HG03039 (cell line): ENCODE measurements around the gene LYL1.

Experiments
- ATAC-seq: cut with Tn5 transposase; IDR thresholded peaks from one replicate; pipeline ENCODE4 v1.9.1; 2021; ENCODE audit warnings: mild to moderate bottlenecking, moderate library complexity; ENCODE audit not compliant: unreplicated experiment

LYL1 gene

GRCh38 chr19:13130886-13131490, 28.3 kb upstream of the LYL1 start:
- ATAC-seq = no peak

DNA sequence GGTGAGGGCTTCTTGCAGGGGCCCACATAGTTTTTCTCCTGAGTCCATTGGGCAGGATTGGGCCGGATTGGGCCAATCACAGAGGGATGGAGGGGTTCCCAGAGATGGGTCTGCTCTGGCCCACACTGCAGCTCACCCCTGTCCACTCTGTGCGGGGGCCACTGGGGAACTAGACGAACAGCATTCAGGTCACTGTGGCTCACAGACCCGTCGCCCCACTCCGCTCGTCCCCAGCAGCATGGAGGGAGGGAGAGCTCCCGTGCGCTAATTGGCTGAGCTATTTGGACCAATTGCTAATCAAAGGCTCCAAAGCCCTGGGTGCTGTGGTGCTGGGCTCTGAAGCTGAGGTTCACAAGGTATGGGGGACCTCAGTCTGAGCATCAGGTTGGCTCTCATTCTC, 26.7 kb upstream of the LYL1 start:
- ATAC-seq = no peak

DNA sequence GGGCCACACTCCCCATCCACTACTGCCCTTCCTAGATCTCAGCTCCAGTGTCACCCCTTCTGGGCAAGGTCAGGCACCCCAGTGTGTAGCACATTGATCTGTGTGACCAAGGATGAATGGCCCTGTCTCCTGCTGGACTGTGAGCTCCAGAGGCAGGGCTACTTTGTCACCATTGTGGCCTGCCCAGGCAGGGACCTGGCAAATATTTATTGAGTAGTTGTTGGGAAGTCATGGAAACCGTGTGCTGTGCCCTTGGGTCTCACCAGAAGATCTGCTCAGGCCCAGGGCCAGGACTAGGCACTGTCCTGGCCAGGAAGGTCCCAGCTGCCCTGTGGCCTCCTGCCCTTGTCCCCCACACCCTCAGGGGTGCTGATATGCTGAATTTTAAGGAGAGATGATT, 25.9 kb upstream of the LYL1 start:
- no peak for ATAC-seq

DNA sequence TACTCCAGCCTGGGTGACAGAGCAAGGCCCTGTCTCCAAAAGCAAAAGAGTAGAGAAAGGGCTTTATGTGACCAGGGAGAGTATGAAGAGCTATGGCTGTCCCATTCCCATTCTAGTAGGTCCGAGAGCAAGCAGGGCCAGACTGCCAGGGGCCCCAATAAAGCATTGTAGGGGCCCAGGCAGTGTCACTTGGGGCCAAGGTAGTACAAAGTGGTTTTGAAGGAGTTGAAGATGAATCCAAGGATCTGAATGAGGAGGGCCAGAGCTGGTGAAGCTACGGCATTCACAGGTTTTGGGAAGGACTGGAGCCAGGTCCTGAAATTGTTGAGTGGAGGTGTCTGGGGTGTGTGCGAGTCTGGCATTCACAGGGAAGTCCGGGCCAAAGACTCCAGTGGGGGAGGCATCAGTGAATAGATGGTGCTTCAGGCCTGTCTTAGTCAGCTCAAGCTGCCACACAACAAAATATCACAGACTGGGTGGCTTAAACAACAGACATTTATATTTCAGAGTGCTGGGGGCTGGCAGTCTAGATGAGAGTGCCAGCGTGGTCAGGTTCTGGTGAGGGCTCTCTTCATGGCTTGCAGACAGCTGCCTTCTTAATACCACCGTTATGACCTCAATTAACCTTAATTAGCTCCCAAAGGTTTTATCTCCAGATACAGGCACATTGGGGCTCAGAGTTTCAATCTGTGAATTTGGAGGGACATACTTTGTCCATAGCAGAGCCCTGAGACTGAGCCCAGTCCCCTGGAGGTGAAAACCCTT, 25.3 kb upstream of the LYL1 start:
- no peak for ATAC-seq

GRCh38 chr19:13127051-13127450, 24.4 kb upstream of the LYL1 start:
- no peak for ATAC-seq

DNA sequence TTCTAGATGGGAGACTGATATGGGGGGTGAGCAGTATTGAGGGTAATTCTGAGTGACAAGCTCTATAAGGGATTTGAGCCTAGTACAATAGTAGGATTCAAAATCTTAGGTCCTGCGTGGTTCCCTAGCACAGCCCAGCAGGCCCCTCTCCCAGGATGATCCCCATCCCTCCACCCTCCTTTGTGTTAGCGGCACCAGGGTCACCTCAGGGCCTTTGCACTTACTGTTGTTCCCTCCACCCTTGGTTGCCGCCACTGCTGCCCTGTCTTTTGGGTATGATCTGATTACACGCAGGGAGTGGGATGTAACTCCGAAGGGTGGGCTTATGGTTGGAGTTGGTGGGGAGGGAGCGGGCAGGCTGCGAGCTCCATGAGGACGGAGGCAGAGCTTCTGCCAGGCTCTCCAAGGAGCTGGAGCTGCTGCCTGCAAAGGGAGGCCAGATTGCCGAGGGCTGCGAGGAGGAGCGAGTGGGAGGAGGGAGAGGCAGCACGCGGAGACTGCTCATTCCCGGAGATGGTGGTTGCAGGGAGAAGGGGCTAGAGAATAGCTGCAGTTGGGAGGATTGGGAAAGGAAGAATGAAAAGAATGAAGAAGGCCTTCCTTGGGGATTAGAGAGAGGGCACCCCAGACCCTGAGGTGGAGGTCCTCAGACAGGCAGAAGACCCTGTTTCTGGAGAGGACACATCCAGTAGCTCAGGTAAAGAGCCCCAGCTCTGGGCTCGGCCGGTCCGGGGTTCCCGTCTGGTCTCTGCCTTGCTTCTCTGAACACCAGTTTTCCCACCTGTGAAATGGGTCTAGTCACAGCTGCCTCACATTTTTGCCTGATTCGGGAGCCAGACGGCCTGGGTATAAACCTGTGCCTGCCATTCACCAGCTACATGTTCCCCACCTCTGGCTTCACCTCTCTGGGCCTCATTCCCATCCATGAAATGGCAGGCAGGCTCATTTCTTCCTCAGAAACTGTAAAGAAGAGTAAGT, 20.6 kb upstream of the LYL1 start:
- ATAC-seq = no peak

- no peak for ATAC-seq
Measured at GRCh38 chr19:13122275-13122878, 19.7 kb upstream of the LYL1 start.

DNA sequence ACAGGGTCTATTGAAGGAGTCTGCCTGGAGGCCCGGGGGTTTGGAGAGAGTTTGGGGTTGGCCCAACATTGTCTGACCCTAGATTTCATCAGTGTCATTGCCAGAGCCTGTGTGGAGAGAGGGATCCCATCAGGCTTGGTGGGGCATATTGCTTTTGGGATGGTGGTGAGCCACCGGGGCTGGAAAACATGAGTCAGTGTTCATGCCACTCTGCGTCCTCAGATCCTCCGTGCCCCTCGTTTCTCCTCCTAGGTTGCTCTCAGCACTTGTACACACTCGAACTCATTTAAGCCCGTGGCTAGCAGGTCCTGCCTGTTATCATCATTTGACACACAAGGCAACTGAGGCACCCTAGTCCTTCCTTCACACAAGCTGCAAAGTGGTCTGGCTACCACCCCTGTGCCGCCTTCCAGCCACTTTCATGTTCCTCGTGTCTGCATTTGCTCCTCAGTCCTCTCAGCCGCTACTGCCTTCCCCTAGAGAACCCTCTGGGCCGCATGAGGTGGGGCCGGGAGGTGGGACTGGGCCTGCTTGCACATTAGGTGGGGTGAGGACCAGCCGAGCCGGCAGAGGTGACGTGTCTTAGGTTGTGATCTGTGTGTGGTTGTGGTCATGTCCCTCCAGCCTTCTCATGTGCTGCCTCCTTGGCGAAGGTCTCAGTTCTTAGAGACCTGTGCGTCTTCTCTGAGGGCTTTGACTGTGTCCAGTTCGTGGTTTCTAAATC, 19.1 kb upstream of the LYL1 start:
- ATAC-seq = no peak

DNA sequence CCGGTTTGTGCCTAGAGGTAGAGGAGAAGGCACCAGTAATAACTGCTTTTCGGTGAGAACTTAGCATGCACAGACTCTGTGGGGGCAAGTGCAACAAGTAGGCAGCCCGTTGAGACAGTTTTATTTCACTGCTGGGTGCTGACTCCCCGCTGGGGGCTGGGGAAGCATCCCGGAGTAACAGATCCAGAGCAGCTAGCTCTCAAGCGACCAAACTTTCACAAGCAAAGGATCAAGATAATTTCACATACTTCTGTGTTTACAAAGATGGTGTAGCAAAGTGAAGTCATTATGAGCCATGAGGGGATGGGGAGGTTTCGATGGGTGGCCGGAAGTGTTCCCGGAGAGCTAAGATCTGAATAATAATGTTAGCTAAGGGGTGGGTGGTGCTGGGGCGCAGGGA, 18.2 kb upstream of the LYL1 start:
- ATAC-seq = no peak

- ATAC-seq = no peak
Measured at GRCh38 chr19:13120031-13120430, 17.4 kb upstream of the LYL1 start.

GRCh38 chr19:13119627-13120026, 17.0 kb upstream of the LYL1 start:
- ATAC-seq = no peak

GRCh38 chr19:13118424-13119193, 16.0 kb upstream of the LYL1 start:
- peak; percentile 8 for ATAC-seq

DNA sequence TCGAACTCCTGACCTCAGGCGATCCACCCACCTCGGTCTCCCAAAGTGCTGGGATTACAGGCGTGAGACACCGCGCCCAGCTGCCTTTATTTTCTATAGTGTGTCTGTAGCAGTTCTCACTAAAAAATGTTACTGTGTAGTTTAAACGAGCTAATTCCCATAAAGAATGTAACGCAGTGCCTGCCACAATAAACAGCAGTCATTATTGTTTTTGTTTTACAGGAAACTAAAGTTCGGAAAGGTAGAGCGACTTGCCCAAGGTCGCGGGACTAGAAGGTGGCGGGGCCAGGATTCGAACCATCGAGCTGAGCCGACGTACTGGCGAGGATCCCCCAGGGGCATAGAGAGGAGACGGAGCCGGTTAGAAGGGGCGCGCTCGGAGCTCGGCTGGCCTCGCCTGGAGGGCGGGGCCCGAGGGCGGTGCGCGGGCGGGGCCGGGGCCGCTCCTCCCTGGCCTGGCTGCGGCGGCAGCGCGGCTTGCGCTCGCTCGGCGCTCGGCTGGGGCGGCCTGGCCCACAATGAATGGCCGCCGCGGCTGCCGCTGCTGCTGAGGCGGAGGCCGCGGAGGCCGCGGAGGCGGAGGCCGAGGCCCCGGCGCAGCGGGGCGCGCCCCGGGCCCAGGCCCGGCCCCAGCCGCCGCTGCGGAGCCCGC, 15.2 kb upstream of the LYL1 start, which contains the start of gene NACC1:
NACC1 (plus strand) TSS at position 493 of the 652 bp plus-strand sequence. CDS start 16,944 bp downstream, outside the sequence.
- ATAC-seq = peak; percentile 37

GRCh38 chr19:13117176-13117771, 14.6 kb upstream of the LYL1 start:
- ATAC-seq = no peak

DNA sequence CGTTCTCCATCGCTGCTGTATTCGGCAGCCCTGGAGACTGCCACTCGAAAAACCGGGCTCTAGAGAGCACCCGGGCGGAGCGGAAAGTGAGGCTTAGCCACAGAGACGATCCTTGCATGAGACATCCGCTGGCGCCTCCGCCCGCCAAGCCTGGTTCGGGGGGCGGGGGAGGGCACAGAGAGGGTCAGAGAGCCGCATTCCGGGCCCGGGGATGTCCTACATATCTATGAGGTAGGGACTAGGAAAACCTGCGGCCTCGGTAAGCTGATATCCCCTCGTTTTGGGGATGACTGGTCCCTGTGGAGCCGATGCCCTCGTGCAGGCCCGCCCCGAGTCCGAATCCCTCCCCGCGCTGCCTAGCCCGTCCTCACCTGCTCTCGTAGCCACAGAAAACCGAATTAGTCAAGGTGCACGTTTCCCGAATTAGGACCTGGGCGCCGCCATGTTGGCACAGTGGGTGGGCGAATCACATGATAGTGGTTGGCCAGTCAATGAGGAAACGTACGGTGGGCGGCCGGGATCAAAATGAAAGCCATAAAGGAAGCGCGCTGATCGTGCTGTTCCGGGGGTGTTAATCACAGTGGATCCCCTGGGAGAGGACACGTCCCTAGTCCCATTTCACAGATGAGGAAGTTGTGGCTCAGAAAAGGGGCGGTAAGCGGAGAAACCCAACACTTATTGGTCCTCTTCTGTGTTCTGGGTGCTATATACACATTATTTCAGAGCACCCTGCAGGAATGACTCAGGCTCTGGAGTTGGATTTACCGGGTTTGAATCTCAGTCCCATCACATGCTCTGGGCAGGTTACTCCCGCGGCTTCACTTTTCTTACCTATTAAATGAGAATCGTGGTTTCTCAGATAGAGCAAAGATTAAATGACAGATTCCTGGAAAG, 13.9 kb upstream of the LYL1 start, which contains the start of gene TRMT1:
TRMT1 (minus strand) TSS at position 459 of the 894 bp plus-strand sequence; CDS start at position 118, 341 bp downstream.
- ATAC-seq = no peak

DNA sequence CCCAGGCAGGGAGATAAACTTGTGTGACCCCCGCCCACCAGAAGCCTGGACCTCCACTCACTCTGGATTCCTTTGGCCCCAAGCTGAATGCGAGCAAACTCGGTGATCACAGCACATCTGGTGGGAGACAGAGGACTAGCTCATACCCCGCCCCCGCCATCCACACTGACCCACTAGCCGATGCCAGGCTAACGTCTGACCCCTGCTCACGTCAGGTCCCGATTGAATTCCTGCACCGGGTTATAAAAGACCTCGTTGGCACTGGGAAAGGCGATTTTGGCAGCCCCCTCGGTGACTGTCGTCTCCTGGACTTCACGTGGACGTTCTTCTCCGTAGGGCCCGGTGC, 13.3 kb upstream of the LYL1 start:
- no peak for ATAC-seq

GRCh38 chr19:13112555-13112954, 9.9 kb upstream of the LYL1 start:
- ATAC-seq = no peak
